HG03139 (cell line): Measurements from ENCODE around the gene CIRBP.
"Not testable (repeated sequence)": the region's sequence is repeated elsewhere in the genome, so short reads cannot be mapped to it uniquely, and the experiment has no call there.

Experiments used
- ATAC-seq: cut with Tn5 transposase; IDR thresholded peaks from one replicate; pipeline ENCODE4 v1.9.1; 2021; ENCODE audit not compliant: unreplicated experiment

Gene CIRBP

DNA sequence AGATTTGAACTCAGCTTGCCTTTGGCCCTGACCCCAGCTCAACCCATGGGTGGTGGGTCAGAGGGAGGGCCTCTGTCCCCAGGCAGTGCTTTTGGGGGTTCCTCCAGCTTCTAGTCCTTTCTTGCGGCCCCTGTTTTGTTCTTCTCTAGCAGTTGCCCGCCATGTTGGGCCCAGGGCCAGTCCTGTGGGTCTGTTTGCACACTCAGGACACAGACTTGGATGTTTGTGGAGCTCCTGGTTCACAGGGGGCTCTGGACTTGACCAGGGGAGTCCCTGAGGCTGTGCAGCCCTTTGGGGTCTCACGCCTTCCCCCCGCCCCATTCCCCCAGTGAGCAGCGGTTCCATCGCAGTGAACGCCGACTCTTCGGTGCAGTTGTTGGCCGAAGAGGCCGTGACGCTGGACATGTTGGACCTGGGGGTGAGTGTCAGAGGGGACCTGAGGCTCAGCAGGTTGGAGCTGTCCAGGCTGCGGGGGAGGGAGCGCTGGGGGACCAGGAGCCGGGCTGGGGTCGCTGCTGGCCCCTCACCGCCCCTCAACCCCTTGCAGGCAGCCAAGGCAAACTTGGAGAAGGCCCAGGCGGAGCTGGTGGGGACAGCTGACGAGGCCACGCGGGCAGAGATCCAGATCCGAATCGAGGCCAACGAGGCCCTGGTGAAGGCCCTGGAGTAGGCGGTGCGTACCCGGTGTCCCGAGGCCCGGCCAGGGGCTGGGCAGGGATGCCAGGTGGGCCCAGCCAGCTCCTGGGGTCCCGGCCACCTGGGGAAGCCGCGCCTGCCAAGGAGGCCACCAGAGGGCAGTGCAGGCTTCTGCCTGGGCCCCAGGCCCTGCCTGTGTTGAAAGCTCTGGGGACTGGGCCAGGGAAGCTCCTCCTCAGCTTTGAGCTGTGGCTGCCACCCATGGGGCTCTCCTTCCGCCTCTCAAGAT, 25.1 kb upstream of the CIRBP start:
- ATAC-seq = no peak

DNA sequence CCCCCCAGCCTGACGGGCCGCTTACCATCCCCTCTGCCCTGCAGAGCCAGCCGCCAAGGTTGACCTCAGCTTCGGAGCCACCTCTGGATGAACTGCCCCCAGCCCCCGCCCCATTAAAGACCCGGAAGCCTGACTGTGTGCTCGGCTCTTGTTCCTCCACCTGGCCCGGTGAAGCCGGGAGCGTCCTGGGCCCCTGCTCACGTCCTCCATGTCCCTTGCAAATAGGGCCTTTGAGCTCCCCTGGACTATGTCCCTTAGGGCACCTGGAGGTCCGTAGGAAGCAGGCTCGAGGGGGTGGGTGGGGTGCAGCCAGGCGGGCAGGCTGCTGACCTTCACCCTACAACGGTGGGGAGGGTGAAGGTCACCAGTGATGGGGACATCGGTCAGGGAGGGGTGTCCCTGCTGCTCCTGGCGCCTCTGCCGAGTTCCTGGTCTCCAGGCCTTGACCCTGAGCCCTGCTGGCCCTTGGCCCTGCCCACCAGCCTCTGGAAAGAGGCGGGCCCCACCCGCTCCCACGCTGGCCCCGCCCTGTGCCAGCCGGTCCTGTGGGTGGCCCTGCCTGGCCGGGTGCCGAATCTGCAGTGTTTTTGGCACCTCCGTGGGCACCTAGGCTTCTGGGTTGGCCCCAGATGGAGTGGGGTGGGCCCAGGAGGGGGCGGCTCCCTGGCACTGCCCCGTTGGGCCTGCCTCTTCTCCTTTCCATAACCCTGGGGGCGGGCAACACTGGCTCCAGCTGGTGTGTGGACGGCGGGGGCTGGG, 24.3 kb upstream of the CIRBP start:
- no peak for ATAC-seq

DNA sequence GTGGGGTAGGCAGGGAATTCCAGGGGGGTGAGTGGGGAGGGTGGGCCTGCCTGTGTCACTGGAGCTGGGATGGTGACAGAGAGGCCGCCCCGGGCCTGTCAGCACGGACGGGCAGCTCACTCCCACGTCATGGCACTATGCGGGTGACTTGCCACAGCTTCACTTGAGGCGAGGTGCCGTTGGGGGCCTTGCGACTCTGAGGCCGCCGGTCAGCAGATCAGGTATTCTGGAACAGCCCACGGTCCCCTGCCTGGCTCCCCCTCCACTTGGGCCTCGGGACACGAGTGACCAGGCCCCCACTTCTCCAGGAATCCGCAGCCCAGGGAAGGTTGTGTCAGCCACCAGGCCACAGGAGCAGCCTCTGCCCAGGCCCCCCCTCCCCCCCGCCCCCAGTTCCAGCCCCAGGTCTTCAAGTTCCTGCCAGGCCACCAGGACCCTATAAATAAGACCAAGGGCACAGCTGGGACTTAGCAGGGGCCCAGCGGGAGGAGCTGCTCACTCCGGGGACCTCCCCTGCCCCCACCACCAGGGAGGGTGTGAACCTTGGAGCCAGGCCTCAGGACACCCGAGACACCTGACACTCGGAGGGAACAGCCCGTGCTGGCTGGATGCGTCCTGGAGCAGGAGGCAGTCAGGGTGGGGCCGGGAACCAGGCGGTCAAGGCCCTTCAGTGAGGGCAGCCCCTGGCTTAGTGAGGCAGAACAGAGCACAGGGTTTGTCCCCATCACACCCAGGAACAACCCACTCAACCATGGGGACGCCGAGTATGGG, 23.5 kb upstream of the CIRBP start:
- ATAC-seq = no peak

DNA sequence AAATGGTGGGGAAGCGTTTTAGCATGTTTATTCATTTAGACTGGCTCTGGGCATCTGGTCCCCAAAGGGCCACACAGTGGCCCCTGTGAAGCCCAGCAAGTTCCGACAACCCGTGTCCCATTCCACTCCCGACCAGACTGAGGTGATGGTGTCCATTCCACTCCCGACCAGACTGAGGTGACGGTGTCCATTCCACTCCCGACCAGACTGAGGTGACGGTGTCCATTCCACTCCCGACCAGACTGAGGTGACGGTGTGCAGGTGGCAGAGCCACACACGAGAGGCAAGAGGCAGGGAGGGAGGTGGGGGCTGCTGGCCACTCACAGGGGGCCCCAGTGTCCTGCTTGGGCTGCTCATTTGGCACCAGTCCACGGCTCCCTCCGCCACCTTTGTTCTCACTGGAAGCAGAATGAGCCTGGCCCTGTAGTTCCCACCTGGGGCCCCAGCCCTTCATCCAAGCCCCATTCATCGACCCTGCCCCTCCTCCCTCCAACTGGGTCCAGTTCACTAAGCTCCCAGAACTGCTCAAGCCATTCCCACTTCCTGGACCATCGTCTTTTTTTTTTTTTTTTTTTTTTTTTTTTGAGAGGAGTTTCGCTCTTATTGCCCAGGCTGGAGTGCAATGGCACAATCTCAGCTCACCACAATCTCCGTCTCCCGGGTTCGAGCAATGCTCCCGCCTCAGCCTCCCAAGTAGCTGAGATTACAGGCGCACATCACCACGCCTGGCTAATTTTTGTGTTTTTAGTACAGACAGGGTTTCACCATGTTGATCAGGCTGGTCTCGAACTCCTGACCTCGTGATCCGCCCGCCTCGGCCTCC, 22.7 kb upstream of the CIRBP start:
- ATAC-seq = not testable (repeated sequence)

DNA sequence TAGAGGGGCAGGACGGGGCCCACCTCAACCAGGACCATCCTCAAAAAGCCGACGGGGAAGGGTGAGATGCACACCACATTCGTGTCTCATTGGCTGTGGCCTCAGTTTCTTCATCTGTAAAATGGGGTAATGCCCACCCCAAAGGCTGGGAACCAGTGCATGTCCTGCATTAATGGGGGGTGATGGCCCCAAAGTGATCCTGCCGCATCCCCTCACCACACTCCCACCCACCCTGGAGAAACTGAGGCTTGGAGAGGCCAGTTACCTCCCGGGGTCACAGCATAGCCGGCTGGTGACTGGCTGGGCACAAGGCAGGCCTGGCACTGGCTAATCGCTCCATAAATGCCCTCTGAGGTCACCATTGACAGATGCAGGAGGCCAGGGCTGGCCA, 21.4 kb upstream of the CIRBP start:
- ATAC-seq = no peak

DNA sequence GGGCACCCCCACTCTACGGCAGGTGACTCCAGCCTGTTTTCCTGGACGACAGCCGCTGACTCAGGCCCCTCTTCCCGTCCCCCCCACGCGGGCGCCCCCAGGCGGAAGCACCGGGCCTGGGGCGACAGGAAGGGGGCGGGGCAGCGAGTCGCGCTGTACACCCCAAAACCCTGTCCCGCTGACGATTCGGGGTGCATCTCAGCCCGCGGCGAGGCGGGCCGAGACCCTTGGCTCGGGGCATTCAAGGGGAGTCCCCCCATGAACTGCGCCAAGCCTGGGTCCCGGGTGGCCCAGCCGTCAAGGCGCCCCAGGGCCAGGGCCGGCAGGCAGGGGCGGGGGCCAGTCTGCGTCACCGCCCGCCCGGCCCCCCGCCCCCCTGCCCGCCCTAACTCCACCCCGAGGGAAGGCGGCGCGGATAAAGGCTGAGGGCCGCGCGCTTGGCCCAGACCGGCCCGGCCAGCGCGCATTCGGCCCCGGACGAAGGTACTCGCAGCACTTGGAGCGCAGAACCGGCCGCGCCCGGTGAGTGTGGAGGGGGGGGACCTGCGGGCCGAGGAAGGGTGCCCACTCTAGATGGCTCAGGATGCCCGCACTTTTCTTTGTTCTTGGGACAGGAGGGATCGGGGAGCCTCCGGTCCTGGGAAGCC, 20.9 kb upstream of the CIRBP start, which contains the start of gene MIDN:
Gene MIDN (plus strand): TSS at position 445 of the 647 bp plus-strand sequence. CDS start 1,714 bp downstream, outside the sequence.
- no peak for ATAC-seq

DNA sequence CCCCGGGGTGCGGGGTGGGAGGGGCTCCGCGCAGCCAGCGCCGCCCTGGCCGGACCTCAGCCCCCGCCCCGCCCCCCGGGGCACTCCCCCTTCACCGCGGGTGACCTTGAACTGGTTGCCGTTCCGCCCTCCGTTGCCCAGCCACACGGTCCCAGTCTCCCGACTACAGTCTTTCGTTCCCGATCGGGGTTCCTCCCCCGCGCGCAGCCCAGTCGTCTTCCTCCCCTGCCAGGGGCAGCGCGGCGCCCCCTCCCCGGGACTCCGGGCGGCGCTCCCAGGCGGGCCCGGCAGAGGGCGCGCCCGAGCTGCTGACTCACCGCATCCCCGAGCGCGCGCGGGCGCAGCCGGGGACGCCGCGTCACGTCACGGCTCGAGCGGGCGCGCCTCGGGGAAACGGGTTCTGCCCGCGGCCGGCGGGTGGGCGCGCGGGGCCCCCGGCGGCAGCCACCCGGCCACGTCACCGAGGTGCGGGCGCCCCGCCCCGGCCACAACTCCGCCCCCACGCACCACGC, 20.3 kb upstream of the CIRBP start:
- ATAC-seq = peak; percentile 20

DNA sequence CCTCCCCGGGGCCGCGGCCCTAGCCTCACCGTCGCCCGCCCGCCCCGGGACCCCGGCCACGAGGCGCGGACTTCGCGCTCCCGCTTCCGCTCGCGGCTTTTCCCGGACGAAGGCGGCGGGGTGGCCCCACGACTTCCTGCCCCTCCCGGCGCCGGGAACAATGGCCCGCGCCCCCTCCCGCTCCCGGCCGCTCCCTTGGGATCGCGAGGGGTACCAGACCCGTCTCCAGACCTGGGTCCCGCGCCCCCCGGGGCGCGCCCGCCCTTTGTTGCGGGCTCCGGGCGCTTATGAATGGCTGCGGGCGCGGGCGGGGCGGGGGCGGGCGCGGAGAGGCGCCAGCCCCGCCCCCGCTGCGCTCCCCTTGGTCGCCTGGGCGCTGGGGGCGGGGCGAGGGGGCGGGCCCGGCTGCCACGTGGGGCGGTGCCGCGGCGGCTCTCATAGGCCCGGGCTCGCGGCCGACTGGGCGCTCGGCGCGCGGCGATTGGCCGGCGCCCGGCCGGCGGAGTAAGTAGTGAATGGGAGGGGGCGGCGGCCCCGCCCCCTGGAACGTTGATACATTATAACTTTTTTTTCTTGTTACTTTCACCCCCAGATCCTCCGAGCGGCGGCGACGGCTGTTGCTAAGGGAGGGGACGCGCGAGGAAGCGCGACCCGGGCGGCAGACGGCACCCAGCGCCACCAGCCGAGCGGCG, 19.7 kb upstream of the CIRBP start:
- ATAC-seq = peak; percentile 40

DNA sequence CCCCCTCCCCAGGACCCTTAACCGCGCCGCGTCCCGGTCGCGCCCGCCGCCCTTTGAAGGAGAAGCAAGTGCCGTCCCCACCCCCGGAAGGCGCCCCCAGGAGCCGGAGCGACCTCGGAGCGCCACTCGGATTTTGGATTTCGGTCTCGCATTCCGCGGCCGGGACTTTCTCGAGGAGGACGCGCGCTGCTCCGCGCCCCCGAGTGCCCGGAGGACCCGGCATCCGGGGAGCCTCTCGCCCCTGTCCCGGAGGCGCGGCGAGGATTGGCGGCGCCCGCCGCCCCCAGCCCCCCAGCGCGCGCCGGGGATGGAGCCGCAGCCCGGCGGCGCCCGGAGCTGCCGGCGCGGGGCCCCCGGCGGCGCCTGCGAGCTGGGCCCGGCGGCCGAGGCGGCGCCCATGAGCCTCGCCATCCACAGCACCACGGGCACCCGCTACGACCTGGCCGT, 19.1 kb upstream of the CIRBP start:
- no peak for ATAC-seq

DNA sequence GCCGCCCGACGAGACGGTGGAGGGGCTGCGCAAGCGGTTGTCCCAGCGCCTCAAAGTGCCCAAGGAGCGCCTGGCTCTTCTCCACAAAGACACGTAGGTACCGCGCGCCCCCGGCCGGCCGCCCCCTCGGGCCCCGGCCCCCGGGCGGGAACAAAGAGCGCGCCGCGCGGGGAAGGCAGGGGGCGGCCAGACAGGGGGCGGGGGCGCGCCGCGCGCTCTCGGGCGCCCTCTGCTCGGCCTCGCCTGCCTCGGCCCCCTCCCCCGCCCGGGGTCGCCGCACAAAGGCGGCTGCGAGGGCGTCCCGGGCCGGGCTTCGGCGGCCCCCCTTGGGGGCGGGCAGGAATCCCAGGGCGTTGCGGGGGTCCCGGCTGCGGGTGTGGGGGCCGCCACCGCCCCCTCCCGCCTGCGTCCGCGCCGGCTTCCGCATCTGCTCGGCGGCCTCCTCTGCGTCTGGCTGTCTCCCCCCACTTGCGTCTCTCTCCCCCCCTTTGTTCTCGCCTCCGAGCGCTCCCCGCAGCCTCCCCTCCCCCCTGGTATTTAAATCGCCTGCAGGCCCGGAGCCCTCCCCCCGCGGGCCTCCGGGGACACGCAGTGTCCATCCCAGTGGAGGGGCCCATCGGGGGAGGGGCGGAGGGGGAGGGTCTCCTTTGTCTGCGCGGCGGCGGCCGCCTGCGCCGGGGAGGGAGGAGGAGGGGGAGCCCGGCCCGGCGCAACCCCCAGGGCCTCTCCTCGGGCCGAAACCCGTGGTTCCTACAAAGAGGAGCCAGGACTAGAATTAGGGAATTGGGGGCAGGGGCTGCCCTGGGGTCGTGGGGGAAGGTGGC, 18.5 kb upstream of the CIRBP start:
- ATAC-seq = no peak

DNA sequence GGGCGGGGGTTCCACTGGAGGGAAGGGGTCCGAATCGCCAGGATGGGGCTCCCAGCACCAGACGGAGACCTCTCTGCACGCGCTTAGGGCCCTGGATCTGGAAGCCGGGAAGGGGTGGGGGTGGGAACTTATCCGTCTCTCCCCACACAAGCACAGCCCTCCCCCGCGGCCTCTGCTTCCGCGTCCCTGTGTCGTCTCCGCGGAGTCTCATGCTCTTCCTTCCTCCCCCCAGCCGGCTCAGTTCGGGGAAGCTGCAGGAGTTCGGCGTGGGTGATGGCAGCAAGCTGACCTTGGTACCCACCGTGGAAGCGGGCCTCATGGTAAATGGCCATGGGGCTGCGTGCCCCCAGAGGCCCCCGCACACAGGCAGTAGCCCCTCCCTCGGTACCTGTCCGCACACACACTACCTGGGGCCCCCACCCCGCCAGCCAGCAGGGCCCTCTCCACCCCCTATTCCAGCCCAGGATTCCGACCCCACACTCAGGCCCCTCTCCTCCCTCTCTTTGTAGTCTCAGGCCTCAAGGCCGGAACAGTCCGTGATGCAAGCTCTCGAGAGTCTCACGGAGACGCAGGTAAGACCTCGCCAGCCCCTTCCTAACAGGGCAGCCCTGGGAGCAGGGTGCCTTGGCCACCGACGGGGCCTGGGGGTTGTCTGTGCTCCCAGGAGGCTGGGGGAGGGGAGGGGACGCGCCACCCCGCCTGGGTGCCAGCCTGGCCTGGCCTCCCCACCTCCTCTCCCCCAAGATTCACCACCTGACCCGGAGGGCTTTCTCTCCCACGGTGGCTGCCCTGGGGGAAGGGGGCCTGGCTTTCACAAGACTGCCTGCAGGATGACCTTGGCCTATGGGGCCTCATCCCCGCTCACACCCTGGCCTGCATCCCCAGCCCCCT, 17.6 kb upstream of the CIRBP start:
- no peak for ATAC-seq

DNA sequence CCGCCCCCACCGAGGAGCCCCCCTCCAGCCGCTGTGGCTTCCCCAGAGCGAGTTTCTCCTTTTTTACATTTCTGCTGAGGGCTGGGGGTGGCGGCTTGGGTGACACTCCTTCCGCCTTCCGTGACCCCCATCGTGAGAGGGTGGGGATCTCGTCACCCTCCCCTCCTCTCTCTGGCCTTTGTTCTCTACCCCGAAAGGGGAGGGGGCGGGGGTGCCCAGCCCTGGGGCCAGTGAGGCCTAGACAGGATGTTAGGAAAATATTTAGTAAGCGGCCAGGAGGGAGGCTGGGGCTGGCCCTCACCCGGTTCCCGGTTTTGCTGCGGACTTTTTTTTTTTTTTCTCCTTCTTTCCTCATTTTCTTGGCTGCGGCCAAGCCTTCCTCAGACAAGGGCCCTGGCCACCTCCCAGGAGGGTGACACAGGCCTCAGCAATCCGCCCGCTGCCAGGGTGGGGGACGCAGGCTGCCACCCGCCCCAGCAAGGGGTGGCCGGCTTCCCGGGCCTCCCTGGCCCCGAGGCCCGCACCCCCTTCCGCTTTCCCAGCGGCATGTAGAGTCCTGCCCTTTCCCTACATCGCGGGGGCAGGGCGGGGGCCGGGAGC, 16.8 kb upstream of the CIRBP start:
- ATAC-seq = no peak

DNA sequence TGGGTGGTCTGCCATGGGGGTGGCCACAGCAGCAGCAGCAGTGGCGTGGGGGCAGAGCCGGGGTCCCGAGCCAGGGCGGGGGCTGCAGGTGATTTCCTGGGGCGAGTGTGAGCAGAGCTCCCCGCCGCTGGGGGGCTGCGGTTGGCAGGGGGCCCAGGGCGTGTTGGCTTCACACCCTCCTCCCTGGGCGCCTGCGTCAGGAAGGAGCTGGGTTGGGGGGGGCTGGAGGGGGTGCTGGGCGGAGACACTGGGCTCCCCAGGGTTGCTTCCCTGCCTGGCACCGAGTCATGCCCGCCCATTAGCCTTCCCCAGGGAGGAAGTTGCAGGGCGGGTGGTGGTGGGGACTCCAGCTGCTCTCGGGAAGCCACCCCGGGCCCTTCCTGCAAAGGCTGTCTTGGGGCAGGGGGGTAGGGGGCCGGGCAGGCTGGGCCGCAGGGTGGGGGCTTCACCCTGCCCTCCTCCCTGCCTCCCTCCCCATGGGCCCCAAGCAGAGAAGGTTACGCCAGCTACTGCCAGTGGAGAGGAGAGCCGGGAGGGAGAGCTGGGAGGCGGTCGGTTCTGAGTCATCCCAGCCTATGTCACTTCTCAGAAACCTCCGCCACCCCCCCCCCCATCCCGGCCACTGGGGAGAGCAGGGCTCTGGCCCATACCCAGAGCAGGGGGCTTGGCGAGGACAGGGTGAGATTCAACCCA, 16.2 kb upstream of the CIRBP start:
- no peak for ATAC-seq

DNA sequence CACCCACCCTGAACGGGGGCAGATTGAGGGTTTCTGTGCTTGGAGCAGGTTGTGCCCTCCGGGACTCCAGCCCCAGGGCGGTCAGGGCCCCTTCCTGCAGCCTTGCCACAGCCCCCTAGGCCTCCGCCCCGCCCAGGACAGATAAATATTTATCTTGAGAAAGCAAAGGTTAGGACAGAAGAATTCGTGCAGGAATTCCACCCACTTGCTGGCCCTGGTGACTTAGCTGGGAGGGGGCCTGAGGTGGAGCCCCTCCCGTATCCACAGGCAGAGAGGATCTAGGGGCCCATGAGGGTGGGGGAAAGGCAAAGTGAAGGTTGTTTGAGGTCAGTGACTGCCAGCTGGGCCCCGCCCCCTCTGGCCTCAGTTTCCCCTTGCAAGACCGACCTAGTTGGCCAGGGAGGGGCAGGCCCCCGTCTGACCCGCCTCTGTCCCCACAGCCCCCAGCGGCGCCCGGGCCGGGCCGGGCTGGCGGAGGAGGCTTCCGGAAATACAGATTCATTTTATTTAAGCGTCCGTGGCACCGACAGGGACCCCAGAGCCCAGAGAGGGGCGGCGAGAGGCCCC, 15.5 kb upstream of the CIRBP start:
- no peak for ATAC-seq

DNA sequence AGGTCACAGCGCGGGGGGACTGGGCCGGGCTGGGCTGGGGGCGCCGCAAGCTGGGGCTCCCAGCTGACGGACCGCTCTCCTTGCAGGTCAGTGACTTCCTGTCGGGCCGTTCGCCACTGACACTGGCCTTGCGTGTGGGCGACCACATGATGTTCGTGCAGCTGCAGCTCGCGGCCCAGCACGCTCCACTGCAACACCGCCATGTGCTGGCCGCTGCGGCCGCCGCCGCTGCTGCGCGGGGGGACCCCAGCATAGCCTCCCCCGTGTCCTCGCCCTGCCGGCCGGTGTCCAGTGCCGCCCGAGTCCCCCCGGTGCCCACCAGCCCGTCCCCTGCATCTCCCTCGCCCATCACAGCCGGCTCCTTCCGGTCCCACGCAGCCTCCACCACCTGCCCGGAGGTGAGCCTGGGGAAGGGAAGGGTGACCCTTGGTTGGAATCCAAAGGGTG, 15.0 kb upstream of the CIRBP start:
- no peak for ATAC-seq
